Liver (tissue), 3 donors: ENCODE results near the gene CHRDL1.

ENCODE experiments used
- EGR1 ChIP-seq, 2 donors: IDR thresholded peaks; 2 replicates each; pipeline ENCODE4 v1.6.1; 2016 to 2018; ENCODE audit warnings: antibody characterized with exemption in 2 of 2, low read depth in 2 of 2
- GABPA ChIP-seq, 2 donors: IDR thresholded peaks in 1 of 2; conservative IDR thresholded peaks in 1 of 2; 2 replicates each; pipeline ENCODE4 v1.6.1; 2016; ENCODE audit warnings: antibody characterized with exemption in 2 of 2, mild to moderate bottlenecking in 1 of 2, moderate library complexity in 1 of 2
- RAD21 ChIP-seq, 2 donors: IDR thresholded peaks; 2 replicates each; pipeline ENCODE4 v1.6.1; 2016; ENCODE audit warnings: antibody characterized with exemption in 2 of 2, mild to moderate bottlenecking in 2 of 2
- SP1 ChIP-seq: IDR thresholded peaks from 2 replicates; pipeline ENCODE4 v1.6.1; 2018; ENCODE audit warnings: antibody characterized with exemption, mild to moderate bottlenecking
- TAF1 ChIP-seq: conservative IDR thresholded peaks from 2 replicates; pipeline ENCODE4 v1.6.1; 2016; ENCODE audit warnings: antibody characterized with exemption, mild to moderate bottlenecking
- ZBTB33 ChIP-seq: IDR thresholded peaks from 2 replicates; pipeline ENCODE4 v1.6.1; 2016; ENCODE audit warnings: antibody characterized with exemption
- TF ChIP-seq, protein P1 (sequence below): fragments of 150-350 bp; IDR thresholded peaks from 2 replicates; pipeline ENCODE4 v1.5.1; 2017; ENCODE audit warnings: improper control_type of control experiment, low read depth, low read length; ENCODE audit not compliant: missing input control
- TF ChIP-seq, protein P2 (sequence below): IDR thresholded peaks from 2 replicates; pipeline ENCODE4 v1.6.1; 2016; ENCODE audit warnings: antibody characterized with exemption, mild to moderate bottlenecking
- donor health status: healthy.
- donor health status: healthy.

DNA sequence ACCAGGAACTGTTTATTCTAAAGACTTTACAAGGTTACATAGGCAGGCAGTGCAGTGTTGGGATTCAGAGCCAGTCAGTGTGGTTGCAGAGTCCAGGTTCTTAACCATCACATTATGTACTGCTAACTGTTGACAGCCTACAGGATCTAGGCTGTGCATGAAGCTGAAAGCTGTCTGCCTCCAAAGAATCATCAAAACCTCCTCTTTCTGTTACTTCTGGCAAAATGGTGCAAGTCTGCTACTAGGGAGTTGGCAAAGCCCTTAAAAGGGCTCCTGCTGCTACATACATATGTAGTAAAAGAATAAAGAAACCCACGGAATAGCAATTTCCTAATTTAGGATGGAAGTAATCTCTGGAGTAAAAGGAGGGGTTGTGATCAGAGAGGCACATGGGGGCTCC, 40.4 kb upstream of the CHRDL1 start:
- no peak for TF ChIP-seq GABPA (IDR thresholded peaks at IDR 0.05 in 1 of 2, conservative IDR thresholded peaks at IDR 0.05 in 1 of 2)
- TF ChIP-seq, protein P1, sequence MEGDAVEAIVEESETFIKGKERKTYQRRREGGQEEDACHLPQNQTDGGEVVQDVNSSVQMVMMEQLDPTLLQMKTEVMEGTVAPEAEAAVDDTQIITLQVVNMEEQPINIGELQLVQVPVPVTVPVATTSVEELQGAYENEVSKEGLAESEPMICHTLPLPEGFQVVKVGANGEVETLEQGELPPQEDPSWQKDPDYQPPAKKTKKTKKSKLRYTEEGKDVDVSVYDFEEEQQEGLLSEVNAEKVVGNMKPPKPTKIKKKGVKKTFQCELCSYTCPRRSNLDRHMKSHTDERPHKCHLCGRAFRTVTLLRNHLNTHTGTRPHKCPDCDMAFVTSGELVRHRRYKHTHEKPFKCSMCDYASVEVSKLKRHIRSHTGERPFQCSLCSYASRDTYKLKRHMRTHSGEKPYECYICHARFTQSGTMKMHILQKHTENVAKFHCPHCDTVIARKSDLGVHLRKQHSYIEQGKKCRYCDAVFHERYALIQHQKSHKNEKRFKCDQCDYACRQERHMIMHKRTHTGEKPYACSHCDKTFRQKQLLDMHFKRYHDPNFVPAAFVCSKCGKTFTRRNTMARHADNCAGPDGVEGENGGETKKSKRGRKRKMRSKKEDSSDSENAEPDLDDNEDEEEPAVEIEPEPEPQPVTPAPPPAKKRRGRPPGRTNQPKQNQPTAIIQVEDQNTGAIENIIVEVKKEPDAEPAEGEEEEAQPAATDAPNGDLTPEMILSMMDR: no peak
- no peak for TF ChIP-seq RAD21 (IDR thresholded peaks at IDR 0.05)
- TF ChIP-seq, protein P2, sequence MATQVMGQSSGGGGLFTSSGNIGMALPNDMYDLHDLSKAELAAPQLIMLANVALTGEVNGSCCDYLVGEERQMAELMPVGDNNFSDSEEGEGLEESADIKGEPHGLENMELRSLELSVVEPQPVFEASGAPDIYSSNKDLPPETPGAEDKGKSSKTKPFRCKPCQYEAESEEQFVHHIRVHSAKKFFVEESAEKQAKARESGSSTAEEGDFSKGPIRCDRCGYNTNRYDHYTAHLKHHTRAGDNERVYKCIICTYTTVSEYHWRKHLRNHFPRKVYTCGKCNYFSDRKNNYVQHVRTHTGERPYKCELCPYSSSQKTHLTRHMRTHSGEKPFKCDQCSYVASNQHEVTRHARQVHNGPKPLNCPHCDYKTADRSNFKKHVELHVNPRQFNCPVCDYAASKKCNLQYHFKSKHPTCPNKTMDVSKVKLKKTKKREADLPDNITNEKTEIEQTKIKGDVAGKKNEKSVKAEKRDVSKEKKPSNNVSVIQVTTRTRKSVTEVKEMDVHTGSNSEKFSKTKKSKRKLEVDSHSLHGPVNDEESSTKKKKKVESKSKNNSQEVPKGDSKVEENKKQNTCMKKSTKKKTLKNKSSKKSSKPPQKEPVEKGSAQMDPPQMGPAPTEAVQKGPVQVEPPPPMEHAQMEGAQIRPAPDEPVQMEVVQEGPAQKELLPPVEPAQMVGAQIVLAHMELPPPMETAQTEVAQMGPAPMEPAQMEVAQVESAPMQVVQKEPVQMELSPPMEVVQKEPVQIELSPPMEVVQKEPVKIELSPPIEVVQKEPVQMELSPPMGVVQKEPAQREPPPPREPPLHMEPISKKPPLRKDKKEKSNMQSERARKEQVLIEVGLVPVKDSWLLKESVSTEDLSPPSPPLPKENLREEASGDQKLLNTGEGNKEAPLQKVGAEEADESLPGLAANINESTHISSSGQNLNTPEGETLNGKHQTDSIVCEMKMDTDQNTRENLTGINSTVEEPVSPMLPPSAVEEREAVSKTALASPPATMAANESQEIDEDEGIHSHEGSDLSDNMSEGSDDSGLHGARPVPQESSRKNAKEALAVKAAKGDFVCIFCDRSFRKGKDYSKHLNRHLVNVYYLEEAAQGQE: no peak
- no peak for TF ChIP-seq EGR1 (IDR thresholded peaks at IDR 0.05; ENCODE audit: low read depth in 2 of 2)
- TF ChIP-seq ZBTB33: no peak
- TF ChIP-seq SP1: no peak
- TF ChIP-seq TAF1: no peak
